GM23248 (cell line): ENCODE results near the gene GPC1. TPM values are rescaled to one million over a fixed set of nuclear protein-coding genes. Genes with fewer than 3 reads are reported as not detected.

ENCODE experiments used
- DNase-seq: peaks from one replicate; pipeline ENCODE4 v3.0.0-alpha.2; 2015
- H2AFZ ChIP-seq: fragments of 200-600 bp; sonication (generic); 2 replicates; pipeline ENCODE4 v1.6.1; 2016; ENCODE audit warnings: antibody characterized with exemption
- H3F3A ChIP-seq: fragments of 200-600 bp; sonication (generic); 2 replicates; pipeline ENCODE4 v1.6.1; 2016; ENCODE audit warnings: mild to moderate bottlenecking, antibody characterized with exemption, mixed run types; ENCODE audit not compliant: insufficient read depth
- H3K27ac ChIP-seq: fragments of 200-600 bp; sonication (generic); 2 replicates; pipeline ENCODE4 v1.5.1; 2016; ENCODE audit warnings: mild to moderate bottlenecking
- H3K27me3 ChIP-seq: fragments of 200-600 bp; sonication (generic); replicated peaks from 2 replicates; pipeline ENCODE4 v1.6.1; 2016; ENCODE audit warnings: mild to moderate bottlenecking; ENCODE audit not compliant: insufficient read depth
- H3K36me3 ChIP-seq: fragments of 200-600 bp; sonication (generic); 2 replicates; pipeline ENCODE4 v1.6.1; 2016; ENCODE audit warnings: low read depth, mild to moderate bottlenecking
- H3K4me1 ChIP-seq: fragments of 200-600 bp; sonication (generic); 2 replicates; pipeline ENCODE4 v1.6.1; 2016; ENCODE audit warnings: mild to moderate bottlenecking; ENCODE audit not compliant: insufficient read depth
- H3K4me2 ChIP-seq: fragments of 200-600 bp; sonication (generic); one replicate; pipeline ENCODE4 v1.6.1; 2016; ENCODE audit warnings: mild to moderate bottlenecking; ENCODE audit not compliant: unreplicated experiment
- H3K4me3 ChIP-seq: fragments of 200-600 bp; sonication (generic); 2 replicates; pipeline ENCODE4 v1.5.1; 2016; ENCODE audit warnings: mild to moderate bottlenecking
- H3K79me2 ChIP-seq: fragments of 200-600 bp; sonication (generic); 2 replicates; pipeline ENCODE4 v1.6.1; 2016; ENCODE audit warnings: mild to moderate bottlenecking; ENCODE audit not compliant: insufficient read depth
- H3K9ac ChIP-seq: fragments of 200-600 bp; sonication (generic); 2 replicates; pipeline ENCODE4 v1.6.1; 2016; ENCODE audit warnings: mild to moderate bottlenecking
- H3K9me2 ChIP-seq: fragments of 200-600 bp; sonication (generic); 2 replicates; pipeline ENCODE4 v1.6.1; 2016; ENCODE audit warnings: mixed run types, mild to moderate bottlenecking, moderate library complexity; ENCODE audit not compliant: insufficient read depth
- H3K9me3 ChIP-seq: fragments of 200-600 bp; sonication (generic); one replicate; pipeline ENCODE4 v1.6.1; 2017; ENCODE audit warnings: low read depth
- H4K20me1 ChIP-seq: fragments of 200-600 bp; sonication (generic); 2 replicates; pipeline ENCODE4 v1.6.0; 2016; ENCODE audit not compliant: insufficient read depth
- EZH2 ChIP-seq: fragments of 200-600 bp; sonication (generic); IDR thresholded peaks from 2 replicates; pipeline ENCODE4 v1.6.1; 2018; ENCODE audit warnings: antibody characterized with exemption, mild to moderate bottlenecking; ENCODE audit not compliant: insufficient read depth, poor library complexity, severe bottlenecking
- EZH2phosphoT487 ChIP-seq: fragments of 200-600 bp; sonication (generic); IDR thresholded peaks from 2 replicates; pipeline ENCODE4 v1.6.1; 2018; ENCODE audit warnings: antibody characterized with exemption, moderate library complexity, mild to moderate bottlenecking, low read depth; ENCODE audit not compliant: insufficient read depth
- WGBS, 2 experiments: methylation state at CpG; one replicate each; pipeline ENCODE4 v1.1.6; 2015 to 2017; ENCODE audit warnings: low lambda C conversion rate in 2 of 2, low coverage in 1 of 2; ENCODE audit errors: missing lambda C conversion rate in 2 of 2; 5-methylcytosine and 5-hydroxymethylcytosine counted together
- in situ Hi-C: fragments of 300-500 bp; cut with MboI; formaldehyde crosslinking; loops from 2 replicates; pipeline ENCODE4 v1.15.0; 2020
- polyA plus RNA-seq: library from polyadenylated mRNA; unstranded; fragments of >200 nt; fragmentation: Nextera tagmentation; extraction: Ambion mirVana; gene quantifications from 2 replicates; pipeline ENCODE4 v1.2.1, GENCODE V29; 2016
- total RNA-seq: library from RNA; depleted of rRNA; stranded (reverse); fragments of >200 nt; shearing (Covaris generic); gene quantifications from 2 replicates; pipeline ENCODE4 v1.2.3, GENCODE V29; 2014

The GPC1 gene
- total and polyA plus RNA-seq, 2 experiments from 2014 or later = 66.4 to 88.2 TPM

GRCh38 chr2:240438810-240439697 is 3.6 kb downstream of the GPC1 start:
- no peak overlapping the region for H3K27ac ChIP-seq
- no peak overlapping the region for H3K4me2 ChIP-seq
- peaks cover 52% of the 10 kb centered on the region for H3K79me2 ChIP-seq
- peaks cover 4% of the 10 kb centered on the region; the same call in 1 of the 2 replicates for H3K4me1 ChIP-seq
- H3K9me2 ChIP-seq = no peaks in the 10 kb centered on the region
- H3K36me3 ChIP-seq = no peaks in the 10 kb centered on the region
- TF ChIP-seq EZH2phosphoT487 (no peak), EZH2 (no peak)
- no peaks in the 10 kb centered on the region for H3K27me3 ChIP-seq
- 85 to 87% methylated on average over 21 to 25 of the region's 25 CpGs for WGBS, 2 experiments
- H3K4me3 ChIP-seq = no peak overlapping the region
- no peak for DNase-seq
- H4K20me1 ChIP-seq = no peaks in the 10 kb centered on the region
- H2AFZ ChIP-seq = no peak overlapping the region
- H3F3A ChIP-seq = no peaks in the 10 kb centered on the region
- no peak overlapping the region for H3K9ac ChIP-seq
- in situ Hi-C loops = loop anchor here (5.0 kb wide), 1 partner anchor 207 kb away; no protein-coding TSS in a partner anchor
- no peaks in the 10 kb centered on the region for H3K9me3 ChIP-seq

DNA sequence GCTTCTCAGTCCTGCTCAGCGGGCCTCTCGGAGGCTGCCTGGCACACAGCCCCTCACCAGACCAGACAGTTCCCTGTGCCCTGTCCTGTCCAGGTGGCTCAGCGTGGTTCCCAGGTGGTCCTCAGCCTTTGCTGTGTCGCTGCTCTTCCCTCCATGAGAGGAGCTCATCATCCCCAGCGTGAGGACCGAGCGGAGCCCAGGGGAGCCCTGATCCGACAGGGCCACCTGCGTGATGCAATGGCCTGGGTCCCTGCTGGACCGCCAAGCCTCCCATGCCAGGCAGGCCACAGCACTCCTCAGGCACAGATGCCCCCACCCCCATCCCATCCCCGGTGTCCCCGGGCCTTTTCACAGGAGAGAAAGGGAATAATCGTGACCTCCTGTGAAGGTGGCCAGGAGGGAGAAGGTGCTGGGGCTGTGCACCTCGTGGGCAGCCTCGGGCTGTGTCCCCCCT is 4.3 kb downstream of the GPC1 start:
- H3K36me3 ChIP-seq = no peaks in the 10 kb centered on the region
- H2AFZ ChIP-seq = no peak overlapping the region
- no peaks in the 10 kb centered on the region for H3K9me2 ChIP-seq
- no peak overlapping the region for H3K9ac ChIP-seq
- no peaks in the 10 kb centered on the region for H3K4me1 ChIP-seq
- H3K27me3 ChIP-seq = no peaks in the 10 kb centered on the region
- no peak for TF ChIP-seq EZH2phosphoT487
- no peak for TF ChIP-seq EZH2
- H3F3A ChIP-seq = no peaks in the 10 kb centered on the region
- H3K27ac ChIP-seq = no peak overlapping the region
- DNase-seq = no peak
- no peaks in the 10 kb centered on the region for H3K9me3 ChIP-seq
- in situ Hi-C loops = loop anchor here (5.0 kb wide), 1 partner anchor 207 kb away; no protein-coding TSS in a partner anchor
- no peak overlapping the region for H3K4me2 ChIP-seq
- H4K20me1 ChIP-seq = no peaks in the 10 kb centered on the region
- 95 to 97% methylated on average over 11 to 15 of the region's 15 CpGs for WGBS, 2 experiments
- H3K4me3 ChIP-seq = no peak overlapping the region
- H3K79me2 ChIP-seq = peaks cover 53% of the 10 kb centered on the region

GRCh38 chr2:240440251-240440650 is 4.8 kb downstream of the GPC1 start:
- Histone ChIP-seq H3K27ac (no peak overlapping the region), H2AFZ (no peak overlapping the region), H3K79me2 (peaks cover 59% of the 10 kb centered on the region), H3K9me3 (no peaks in the 10 kb centered on the region), H4K20me1 (no peaks in the 10 kb centered on the region), H3F3A (no peaks in the 10 kb centered on the region), H3K9me2 (no peaks in the 10 kb centered on the region), H3K36me3 (no peaks in the 10 kb centered on the region), H3K9ac (no peak overlapping the region), H3K4me1 (no peaks in the 10 kb centered on the region), H3K4me3 (no peak overlapping the region), H3K27me3 (no peaks in the 10 kb centered on the region), H3K4me2 (no peak overlapping the region)
- TF ChIP-seq EZH2 (no peak), EZH2phosphoT487 (no peak)
- DNase-seq = no peak
- in situ Hi-C loops = no loop called here
- WGBS, 2 experiments = 96 to 98% methylated on average over 10 to 12 of the region's 12 CpGs

- Histone ChIP-seq H2AFZ (no peak overlapping the region), H3K9ac (no peak overlapping the region), H3K27me3 (no peaks in the 10 kb centered on the region), H3F3A (no peaks in the 10 kb centered on the region), H3K4me1 (no peaks in the 10 kb centered on the region), H3K9me2 (no peaks in the 10 kb centered on the region), H3K4me3 (no peak overlapping the region), H3K27ac (no peak overlapping the region), H3K9me3 (no peaks in the 10 kb centered on the region), H3K79me2 (peaks cover 61% of the 10 kb centered on the region), H3K36me3 (no peaks in the 10 kb centered on the region), H4K20me1 (no peaks in the 10 kb centered on the region), H3K4me2 (no peak overlapping the region)
- TF ChIP-seq EZH2 (no peak), EZH2phosphoT487 (no peak)
- in situ Hi-C loops = no loop called here
- WGBS, 2 experiments = 96 to 100% methylated on average over 16 to 18 of the region's 18 CpGs
- no peak for DNase-seq
Observed at GRCh38 chr2:240440704-240441320, 5.3 kb downstream of the GPC1 start.
